GM21723 (cell line): ENCODE results near the gene BNIP3.
"Not testable (repeated sequence)": the region's sequence is repeated elsewhere in the genome, so short reads cannot be mapped to it uniquely, and the experiment has no call there.

Source experiments
- ATAC-seq: cut with Tn5 transposase; IDR thresholded peaks from one replicate; pipeline ENCODE4 v1.9.1; 2021; ENCODE audit warnings: mild to moderate bottlenecking, moderate library complexity; ENCODE audit not compliant: unreplicated experiment

BNIP3 gene

DNA sequence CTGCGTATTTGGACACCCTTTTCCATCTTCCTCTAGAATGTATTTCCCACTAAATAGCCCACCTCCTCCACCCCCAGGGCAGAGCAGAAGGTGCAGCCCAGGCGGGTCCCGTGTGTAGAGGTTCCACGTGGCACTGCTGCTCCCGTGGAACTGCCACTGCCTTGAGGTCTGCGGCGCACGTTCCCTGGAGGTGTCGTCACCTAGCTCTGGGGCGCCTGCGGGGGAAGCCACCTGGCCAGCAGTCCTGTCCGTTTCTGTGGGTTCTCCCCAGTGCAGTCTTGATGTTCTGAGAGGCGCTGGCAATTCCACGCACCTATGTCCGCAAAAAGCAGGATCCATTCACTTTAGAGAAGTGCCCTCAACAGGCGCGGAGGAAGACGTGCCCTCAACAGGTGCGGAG is 21.9 kb downstream of the BNIP3 start:
- no peak for ATAC-seq

DNA sequence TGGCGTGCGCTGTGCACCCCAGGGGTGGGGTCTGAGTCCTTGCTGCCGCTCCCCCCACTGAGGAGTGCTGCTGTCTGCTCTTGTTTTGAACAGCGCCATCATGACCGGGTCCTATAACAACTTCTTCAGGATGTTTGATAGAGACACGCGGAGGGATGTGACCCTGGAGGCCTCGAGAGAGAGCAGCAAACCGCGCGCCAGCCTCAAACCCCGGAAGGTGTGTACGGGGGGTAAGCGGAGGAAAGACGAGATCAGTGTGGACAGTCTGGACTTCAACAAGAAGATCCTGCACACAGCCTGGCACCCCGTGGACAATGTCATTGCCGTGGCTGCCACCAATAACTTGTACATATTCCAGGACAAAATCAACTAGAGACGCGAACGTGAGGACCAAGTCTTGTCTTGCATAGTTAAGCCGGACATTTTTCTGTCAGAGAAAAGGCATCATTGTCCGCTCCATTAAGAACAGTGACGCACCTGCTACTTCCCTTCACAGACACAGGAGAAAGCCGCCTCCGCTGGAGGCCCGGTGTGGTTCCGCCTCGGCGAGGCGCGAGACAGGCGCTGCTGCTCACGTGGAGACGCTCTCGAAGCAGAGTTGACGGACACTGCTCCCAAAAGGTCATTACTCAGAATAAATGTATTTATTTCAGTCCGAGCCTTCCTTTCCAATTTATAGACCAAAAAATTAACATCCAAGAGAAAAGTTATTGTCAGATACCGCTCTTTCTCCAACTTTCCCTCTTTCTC is 26.0 kb downstream of the BNIP3 start:
- no peak for ATAC-seq

GRCh38 chr10:131954356-131954965 is 27.3 kb downstream of the BNIP3 start:
- ATAC-seq, result no peak

DNA sequence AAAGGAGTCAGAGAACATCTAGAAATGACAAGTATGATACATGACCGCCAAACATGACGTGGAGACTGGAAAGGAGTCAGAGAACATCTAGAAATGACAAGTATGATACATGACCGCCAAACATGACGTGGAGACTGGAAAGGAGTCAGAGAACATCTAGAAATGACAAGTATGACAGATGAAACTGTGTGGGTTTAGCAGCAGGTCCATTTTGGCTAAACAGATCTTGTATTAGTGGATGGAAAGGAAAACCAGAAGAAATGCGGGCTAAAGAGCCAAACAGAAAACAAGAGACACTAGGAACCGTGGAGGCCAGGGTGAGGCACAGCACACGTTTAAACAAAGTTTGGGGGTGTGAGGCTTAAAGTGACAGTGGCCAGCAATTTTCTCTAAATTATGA is 31.8 kb downstream of the BNIP3 start:
- ATAC-seq, result not testable (repeated sequence)

DNA sequence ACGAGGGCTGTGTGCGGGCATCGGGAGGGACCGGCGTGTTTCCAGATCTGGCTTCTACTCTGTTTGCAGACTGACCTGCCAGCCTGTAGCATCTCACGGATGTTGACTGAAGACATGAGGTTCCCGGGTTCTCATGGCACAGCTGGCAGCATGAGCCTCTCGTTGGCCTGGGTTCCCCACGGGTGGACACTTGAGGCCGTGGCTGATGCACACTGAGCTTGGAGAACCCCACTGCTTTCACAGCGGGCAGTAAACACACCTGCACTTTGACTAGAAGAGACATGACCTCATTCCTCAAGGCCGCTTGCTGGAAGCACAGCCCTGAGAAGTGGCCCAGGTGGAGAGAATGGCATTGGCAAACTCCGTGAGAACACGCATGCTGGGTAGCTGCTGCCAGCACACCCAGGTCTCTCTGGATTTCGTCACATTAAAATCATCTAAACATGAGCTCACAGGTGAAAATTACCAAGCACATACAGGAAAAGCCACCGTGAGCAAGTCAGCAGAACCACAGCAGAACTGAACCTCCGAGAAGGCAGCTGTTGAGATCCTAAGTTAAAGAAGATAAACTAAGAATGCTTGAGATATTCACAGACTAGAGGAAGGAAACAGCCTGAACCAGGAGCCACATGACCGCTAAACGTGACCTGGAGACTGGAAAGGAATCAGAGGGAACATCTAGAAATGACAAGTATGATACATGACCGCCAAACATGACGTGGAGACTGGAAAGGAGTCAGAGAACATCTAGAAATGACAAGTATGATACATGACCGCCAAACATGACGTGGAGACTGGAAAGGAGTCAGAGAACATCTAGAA is 32.5 kb downstream of the BNIP3 start:
- ATAC-seq, result no peak

DNA sequence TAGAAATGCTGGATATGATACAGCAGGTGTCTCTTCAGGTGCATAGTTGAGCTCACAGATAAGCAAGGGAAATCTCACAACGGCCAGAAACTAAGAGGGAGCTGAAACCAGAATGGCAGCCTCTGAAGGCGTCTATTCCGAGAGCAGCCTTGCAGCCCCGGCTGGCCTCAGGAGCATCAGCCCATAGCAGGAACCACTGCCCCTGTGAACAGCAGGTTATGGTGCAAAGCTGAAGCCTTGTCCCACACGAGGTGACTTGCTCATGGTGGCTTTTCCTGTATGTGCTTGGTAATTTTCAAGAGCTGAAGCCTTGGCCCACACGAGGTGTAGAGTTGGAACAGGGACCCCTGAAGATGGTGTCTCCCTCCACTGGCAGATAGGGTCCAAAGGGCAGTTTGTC is 33.2 kb downstream of the BNIP3 start:
- ATAC-seq, result no peak

DNA sequence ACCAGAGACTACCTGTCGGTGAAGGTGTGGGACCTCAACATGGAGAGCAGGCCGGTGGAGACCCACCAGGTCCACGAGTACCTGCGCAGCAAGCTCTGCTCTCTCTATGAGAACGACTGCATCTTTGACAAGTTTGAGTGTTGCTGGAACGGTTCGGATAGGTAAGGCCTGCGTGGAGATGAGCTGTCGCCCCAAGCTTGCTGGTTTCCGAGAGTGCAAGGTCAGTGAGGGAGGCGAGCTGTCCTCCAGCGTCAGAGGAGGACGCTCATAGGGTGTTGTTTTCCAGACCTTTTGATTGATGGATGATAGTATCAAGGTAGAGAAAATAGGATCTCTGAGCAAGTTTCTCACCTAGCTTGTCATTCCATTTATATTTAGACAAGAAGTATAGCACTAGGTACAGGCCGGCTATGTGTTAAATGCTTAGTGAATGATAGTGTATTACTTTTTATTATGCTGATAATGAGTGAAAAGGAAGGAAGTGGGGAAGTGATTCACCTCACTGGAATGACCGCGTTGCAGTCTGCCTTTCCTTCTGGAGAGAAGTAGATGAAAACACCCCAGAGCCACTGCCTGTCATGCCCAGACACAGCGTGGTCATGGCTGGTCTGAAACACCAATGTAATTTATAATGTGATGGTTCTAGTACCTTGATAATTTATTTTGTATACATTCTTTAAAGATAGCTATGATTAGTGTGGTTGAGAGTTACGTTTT is 33.9 kb downstream of the BNIP3 start:
- ATAC-seq, result no peak

- ATAC-seq, result no peak
Measured at GRCh38 chr10:131946880-131947279, 34.8 kb downstream of the BNIP3 start.

- no peak for ATAC-seq
Measured at GRCh38 chr10:131946321-131946751, 35.4 kb downstream of the BNIP3 start.

GRCh38 chr10:131944976-131945695 is 36.6 kb downstream of the BNIP3 start:
- ATAC-seq, result no peak

GRCh38 chr10:131944412-131944811 is 37.3 kb downstream of the BNIP3 start:
- no peak for ATAC-seq

DNA sequence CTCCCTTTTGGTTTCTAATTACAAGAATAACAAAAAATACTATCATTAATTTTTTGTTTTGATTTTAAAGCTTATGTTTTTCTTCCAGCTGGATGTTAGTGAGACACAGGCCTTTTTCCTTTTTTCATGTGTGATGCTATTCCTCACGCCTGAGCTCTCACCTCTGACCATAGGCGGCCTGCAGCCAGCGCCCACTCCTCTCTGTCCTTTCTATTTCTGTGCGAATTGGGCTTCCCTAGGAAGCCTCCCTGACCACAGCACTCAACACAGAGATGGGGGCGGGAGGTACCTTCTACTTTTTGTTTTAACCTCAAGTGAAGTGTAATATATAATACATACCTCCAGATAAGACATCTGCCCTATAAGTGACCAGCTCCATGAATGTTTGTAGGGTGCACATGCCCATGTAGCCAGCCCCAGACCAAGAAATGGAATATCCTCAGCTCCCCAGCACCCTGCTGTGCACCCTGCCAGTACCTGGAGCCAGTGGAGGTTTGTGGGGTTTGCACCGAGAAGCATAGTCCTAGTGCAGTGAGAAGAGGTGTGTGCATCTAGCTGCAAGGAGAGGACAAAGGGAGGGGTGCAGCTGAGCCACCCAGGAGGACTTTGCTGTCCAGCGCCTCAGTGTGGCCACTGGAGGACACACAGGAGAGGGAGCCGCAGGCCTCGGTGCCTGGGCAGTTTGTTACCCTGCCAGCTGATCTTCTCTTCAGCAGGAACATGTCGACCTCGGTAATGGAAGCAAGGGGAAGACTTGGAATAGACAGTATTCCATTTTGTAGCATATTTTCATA is 38.5 kb downstream of the BNIP3 start:
- no peak for ATAC-seq

GRCh38 chr10:131942455-131942854 is 39.3 kb downstream of the BNIP3 start:
- ATAC-seq, result no peak

GRCh38 chr10:131938681-131939080 is 43.0 kb downstream of the BNIP3 start:
- no peak for ATAC-seq

DNA sequence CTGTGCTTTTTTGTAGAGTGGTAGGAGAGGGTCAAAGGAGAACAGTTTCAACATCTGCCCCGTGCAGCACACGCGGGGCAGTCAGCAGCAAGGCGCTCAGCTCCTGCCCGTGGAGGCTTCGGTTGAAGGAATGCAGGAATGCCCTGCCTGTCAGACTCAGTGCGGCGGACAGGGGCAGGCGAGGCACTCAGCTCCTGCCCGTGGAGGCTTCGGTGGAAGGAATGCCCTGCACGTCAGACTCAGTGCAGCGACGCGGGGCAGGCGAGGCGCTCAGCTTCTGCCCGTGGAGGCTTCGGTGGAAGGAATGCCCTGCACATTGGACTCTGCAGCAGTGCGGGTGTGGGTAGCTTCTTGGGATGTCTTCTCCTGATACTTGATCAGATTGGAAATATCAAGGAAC is 43.9 kb downstream of the BNIP3 start:
- no peak for ATAC-seq

DNA sequence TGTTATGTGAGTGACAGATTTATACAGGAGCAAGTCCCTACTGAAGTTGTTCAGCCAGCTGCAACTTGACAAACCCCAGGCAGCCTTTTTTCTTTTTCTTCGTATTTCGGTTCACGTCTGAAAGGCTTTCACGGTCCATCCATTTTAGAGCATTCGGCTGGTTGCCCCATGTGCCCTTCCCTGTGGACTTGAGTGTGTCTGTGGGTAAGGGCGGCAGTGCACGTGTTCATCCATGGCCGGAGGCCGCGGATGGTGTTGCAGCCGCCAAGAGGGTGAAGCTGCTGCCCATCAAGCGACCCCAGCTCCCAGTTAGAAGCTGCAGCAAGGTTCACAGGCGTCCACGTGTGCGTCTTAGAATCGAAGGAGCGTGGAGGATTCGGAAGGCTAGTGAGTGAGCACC is 45.0 kb downstream of the BNIP3 start:
- no peak for ATAC-seq

DNA sequence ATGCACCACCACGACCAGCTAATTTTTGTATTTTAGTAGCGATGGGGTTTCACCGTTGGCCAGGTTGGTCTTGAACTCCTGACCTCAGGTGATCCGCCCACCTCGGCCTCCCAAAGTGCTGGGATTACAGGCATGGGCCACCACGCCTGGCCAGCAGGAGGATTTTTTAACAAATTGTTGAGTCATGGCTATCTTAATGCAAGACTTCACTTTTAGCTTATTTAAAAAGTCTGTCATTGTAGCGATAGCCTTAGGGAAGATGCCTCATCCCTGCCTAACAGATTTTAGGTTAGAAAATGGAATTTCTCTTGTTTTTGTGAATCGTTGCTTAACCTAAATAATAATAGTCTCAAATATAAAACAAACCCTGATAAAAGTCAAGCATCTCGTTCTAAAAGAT is 45.4 kb downstream of the BNIP3 start:
- no peak for ATAC-seq

DNA sequence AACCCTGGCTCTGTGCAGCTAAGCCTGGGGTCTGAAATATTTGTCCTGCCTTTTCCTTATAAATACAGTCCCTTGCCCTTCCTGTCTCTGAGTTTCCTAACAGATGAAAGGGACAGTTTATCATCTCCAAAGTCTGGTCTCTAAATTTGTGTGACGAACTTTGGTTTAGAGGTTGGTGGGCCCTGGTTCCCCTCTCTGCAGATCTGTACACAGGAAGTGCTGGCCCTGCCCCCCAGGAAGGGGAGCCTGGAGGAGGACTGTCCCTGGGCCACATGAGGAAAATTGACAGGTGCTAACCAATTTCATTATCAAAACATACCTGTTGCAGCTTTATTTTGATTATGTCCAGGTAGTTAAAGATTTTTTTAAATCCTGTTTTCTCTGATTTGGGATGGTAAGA is 46.5 kb downstream of the BNIP3 start:
- ATAC-seq, result no peak

DNA sequence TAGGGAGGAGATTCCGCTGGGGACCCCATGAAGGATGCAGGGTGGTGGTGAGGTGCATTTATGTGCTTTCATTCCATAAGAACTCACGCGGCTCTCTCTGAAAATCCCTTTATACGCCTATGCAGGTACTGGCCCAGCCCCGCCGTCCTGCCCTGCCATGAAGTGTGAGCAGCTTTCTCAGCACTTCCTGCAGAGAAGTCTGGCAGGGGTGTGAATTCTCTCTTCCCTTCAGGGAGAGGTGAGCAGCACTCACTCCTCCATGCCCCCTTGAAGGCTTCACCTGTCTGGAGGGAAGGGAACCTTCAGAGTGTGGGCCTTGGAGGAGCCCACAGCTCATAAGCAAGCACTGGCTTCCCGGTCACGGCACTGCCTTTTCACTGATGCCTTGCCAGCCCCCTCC is 47.0 kb downstream of the BNIP3 start:
- no peak for ATAC-seq

GRCh38 chr10:131933696-131934086 is 48.0 kb downstream of the BNIP3 start:
- no peak for ATAC-seq
